Left lung (tissue), 10 donors: ENCODE measurements around the gene KCNK10. TPM values are rescaled to one million over a fixed set of nuclear protein-coding genes. Genes with fewer than 3 reads are reported as not detected.

ENCODE experiments used
- ATAC-seq: fragments of 200-7000 bp; cut with Tn5 transposase; one replicate; pipeline ENCODE4 v1.9.1; 2020; ENCODE audit warnings: moderate library complexity
- DNase-seq, 4 donors: peaks; one replicate each; pipeline ENCODE4 v3.0.0-alpha.2; 2013 to 2020
- H3K27ac ChIP-seq, 2 donors: fragments of 200-600 bp; sonication (generic) in 1 of 2; one replicate each; pipeline versions ENCODE4 v1.5.0 to v1.8.0; 2020 to 2021
- H3K27me3 ChIP-seq, 2 donors: fragments of 200-600 bp; sonication (generic) in 1 of 2; one replicate each; pipeline versions ENCODE4 v1.5.0 to v1.8.0; 2020 to 2021
- H3K36me3 ChIP-seq, 2 donors: fragments of 200-600 bp; sonication (generic) in 1 of 2; one replicate each; pipeline versions ENCODE4 v1.5.0 to v1.8.0; 2020 to 2021
- H3K4me1 ChIP-seq, 2 donors: fragments of 200-600 bp; one replicate each; pipeline ENCODE4 v1.8.0; 2021
- H3K4me3 ChIP-seq, 2 donors: fragments of 200-600 bp; sonication (generic) in 1 of 2; one replicate each; pipeline versions ENCODE4 v1.5.0 to v1.8.0; 2020 to 2021; ENCODE audit warnings: mild to moderate bottlenecking in 1 of 2
- H3K9me3 ChIP-seq, 2 donors: fragments of 200-600 bp; sonication (generic) in 1 of 2; one replicate each; pipeline versions ENCODE4 v1.5.0 to v1.8.0; 2020 to 2021
- CTCF ChIP-seq, 2 donors: fragments of 200-600 bp; sonication (generic) in 1 of 2; IDR thresholded peaks; one replicate each; pipeline versions ENCODE4 v1.5.0 to v1.8.0; 2021; ENCODE audit warnings: antibody characterized with exemption in 2 of 2
- intact Hi-C, 2 donors: fragments of 100-400 bp; cut with DNase I; formaldehyde crosslinking; loops; one replicate each; pipeline versions ENCODE4 v1.11.2 to v1.14.2; 2022
- polyA plus RNA-seq, 6 donors: library from polyadenylated mRNA; unstranded; fragments of 120-200 nt; gene quantifications; one replicate each; pipeline ENCODE4 v1.2.1, GENCODE V29; 2013; ENCODE audit not compliant: insufficient read length in 6 of 6
- total RNA-seq, 2 donors: library from RNA; stranded (reverse); fragmentation: NEBNext Ultra II Directional; extraction: Animal tissue kit (Norgen Biotek cat#: 25700); gene quantifications; one replicate each; pipeline ENCODE4 v1.2.1, GENCODE V29; 2021
- donor health status: DM: no; HTN: yes; CAD: no.
- donor health status: DM: no; HTN: no; CAD: no.

Gene KCNK10
- total and polyA plus RNA-seq, 8 donors, result 0.13 to 0.21 (median 0.16) TPM; not detected in 2

DNA sequence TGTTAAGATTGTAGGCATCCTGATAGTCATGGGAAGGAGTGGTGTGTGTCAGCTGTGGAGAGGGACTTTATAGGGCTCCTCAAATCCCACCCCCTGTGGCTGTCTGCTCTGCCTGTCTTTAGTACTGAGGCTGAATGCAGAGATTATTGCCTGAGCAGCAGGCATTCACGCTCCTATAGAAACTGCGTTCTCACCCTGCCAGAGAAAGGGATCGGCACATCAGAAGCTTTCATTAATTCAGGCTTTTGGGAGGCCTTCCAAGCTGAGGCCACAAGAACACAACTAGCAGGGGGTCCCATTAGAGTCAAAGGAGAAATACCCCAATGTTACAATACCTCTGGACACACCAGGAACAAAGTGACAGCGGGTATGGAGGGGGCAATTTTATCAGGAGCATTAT lies 12.6 kb downstream of the KCNK10 start:
- Histone ChIP-seq H3K27me3 (no peaks in the 10 kb centered on the region), H3K4me1 (no peaks in the 10 kb centered on the region), H3K27ac (no peak overlapping the region), H3K36me3 (no peaks in the 10 kb centered on the region), H3K4me3 (no peak overlapping the region), H3K9me3 (peaks cover 0 to 9% of the 10 kb centered on the region in 2 donors)
- DNase-seq, result no peak
- TF ChIP-seq CTCF (IDR thresholded peaks at IDR 0.05), result no peak
- intact Hi-C loops, result no loop called here
- ATAC-seq, result no peak

DNA sequence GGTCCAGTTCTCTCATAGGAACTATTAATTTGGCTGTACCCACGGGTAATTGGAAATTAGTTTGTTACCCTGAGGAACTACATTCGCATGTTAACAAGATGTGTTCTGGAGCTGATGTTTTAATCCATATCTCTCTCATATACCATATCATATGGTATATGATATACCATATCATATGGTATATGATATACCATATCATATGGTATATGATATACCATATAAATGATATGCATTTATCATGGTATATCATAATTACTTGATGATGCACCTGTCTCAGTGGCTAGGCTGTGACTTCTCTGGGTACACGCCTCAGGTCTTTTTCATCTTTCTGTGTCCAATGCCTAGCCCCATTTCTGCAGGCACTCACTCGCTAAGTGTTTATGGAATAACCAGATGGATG lies 13.0 kb downstream of the KCNK10 start:
- no peaks in the 10 kb centered on the region for H3K36me3 ChIP-seq
- no peak overlapping the region for H3K4me3 ChIP-seq
- ATAC-seq (no peak), DNase-seq (no peak)
- intact Hi-C loops, result no loop called here
- no peaks in the 10 kb centered on the region for H3K27me3 ChIP-seq
- no peak overlapping the region for H3K27ac ChIP-seq
- TF ChIP-seq CTCF (IDR thresholded peaks at IDR 0.05), result no peak
- H3K4me1 ChIP-seq, result no peaks in the 10 kb centered on the region
- H3K9me3 ChIP-seq, result peaks cover 0 to 9% of the 10 kb centered on the region in 2 donors

DNA sequence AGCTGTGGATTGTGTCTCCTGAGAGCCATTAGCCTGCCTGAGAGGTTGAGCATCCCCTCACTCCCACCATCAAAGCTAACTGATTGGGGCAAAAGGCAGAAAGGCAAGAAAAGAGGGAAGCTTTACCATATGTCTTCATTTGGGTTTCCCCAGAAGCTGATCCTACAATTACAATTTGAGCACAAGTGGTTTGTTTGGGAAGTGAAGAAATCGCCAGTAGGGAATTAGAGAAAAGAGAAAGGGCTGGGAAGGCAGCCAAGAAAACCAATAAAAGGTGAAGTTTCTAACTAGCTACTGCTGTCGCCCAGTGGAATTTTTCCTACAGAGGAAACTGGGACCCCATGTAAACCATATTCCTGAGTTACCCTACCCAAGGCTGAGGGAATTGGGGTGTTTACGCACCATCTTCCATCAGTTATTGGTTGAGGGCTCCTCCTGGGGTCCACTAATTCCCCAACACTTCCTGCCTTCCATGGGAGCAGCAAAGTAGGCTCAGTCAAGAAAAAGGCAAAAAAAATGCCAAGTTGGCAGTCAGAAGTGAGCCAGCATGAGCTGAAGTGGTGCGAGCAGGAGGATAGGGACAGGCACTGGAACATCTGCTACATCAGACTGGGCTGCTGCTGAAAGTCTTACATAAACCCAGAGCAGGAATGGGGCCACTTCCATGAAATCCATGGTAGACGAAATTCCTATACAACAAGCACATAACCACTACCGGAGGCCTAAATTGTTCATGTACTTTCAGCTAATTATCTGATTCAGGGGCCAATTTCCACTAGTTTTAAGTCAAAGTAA lies 17.3 kb downstream of the KCNK10 start:
- intact Hi-C loops, result no loop called here
- no peaks in the 10 kb centered on the region for H3K27me3 ChIP-seq
- no peaks in the 10 kb centered on the region for H3K9me3 ChIP-seq
- H3K36me3 ChIP-seq, result no peaks in the 10 kb centered on the region
- ATAC-seq (no peak), DNase-seq (no peak)
- no peaks in the 10 kb centered on the region for H3K4me1 ChIP-seq
- no peak overlapping the region for H3K4me3 ChIP-seq
- H3K27ac ChIP-seq, result no peak overlapping the region
- no peak for TF ChIP-seq CTCF (IDR thresholded peaks at IDR 0.05)

GRCh38 chr14:88303041-88303440 lies 20.0 kb downstream of the KCNK10 start:
- Histone ChIP-seq H3K27me3 (no peaks in the 10 kb centered on the region), H3K27ac (no peak overlapping the region), H3K36me3 (no peaks in the 10 kb centered on the region), H3K4me1 (no peaks in the 10 kb centered on the region), H3K4me3 (no peak overlapping the region), H3K9me3 (no peaks in the 10 kb centered on the region)
- no peak for TF ChIP-seq CTCF (IDR thresholded peaks at IDR 0.05)
- intact Hi-C loops, result no loop called here
- ATAC-seq (no peak), DNase-seq (no peak)

GRCh38 chr14:88301381-88301780 lies 21.7 kb downstream of the KCNK10 start:
- H3K27me3 ChIP-seq, result no peaks in the 10 kb centered on the region
- no peaks in the 10 kb centered on the region for H3K4me1 ChIP-seq
- no peak for TF ChIP-seq CTCF (IDR thresholded peaks at IDR 0.05)
- ATAC-seq (no peak), DNase-seq (no peak)
- H3K36me3 ChIP-seq, result no peaks in the 10 kb centered on the region
- intact Hi-C loops, result no loop called here
- H3K9me3 ChIP-seq, result no peaks in the 10 kb centered on the region
- no peak overlapping the region for H3K27ac ChIP-seq
- no peak overlapping the region for H3K4me3 ChIP-seq
